GM20431 (cell line): ENCODE measurements around the gene PCNT.

Source experiments
- in situ Hi-C: fragments of 300-500 bp; cut with MseI, MboI; formaldehyde crosslinking; loops from one replicate; pipeline ENCODE4 v1.15.0; 2020; ENCODE audit warnings: low sequenced_read_pairs; ENCODE audit not compliant: unreplicated experiment

PCNT gene

GRCh38 chr21:46327711-46328110, 3.8 kb downstream of the PCNT start:
- in situ Hi-C loops: no loop called here

- in situ Hi-C loops: no loop called here
These were observed 4.2 kb downstream of the PCNT start for GRCh38 chr21:46328151-46328550.

GRCh38 chr21:46329796-46330195, 5.8 kb downstream of the PCNT start:
- in situ Hi-C loops: no loop called here

GRCh38 chr21:46334351-46335140, 10.6 kb downstream of the PCNT start:
- in situ Hi-C loops: no loop called here

GRCh38 chr21:46336603-46337002, 12.6 kb downstream of the PCNT start:
- in situ Hi-C loops: no loop called here

- in situ Hi-C loops: no loop called here
These were observed 17.0 kb downstream of the PCNT start for GRCh38 chr21:46340998-46341397.

- in situ Hi-C loops: no loop called here
These were observed 20.4 kb downstream of the PCNT start for GRCh38 chr21:46344219-46344915.

GRCh38 chr21:46345861-46346260, 21.9 kb downstream of the PCNT start:
- in situ Hi-C loops: no loop called here

- in situ Hi-C loops: no loop called here
These were observed 22.6 kb downstream of the PCNT start for GRCh38 chr21:46346296-46347202.

- in situ Hi-C loops: no loop called here
These were observed 23.2 kb downstream of the PCNT start for GRCh38 chr21:46347203-46347550.

- in situ Hi-C loops: no loop called here
These were observed 23.9 kb downstream of the PCNT start for GRCh38 chr21:46347791-46348381.

- in situ Hi-C loops: no loop called here
These were observed 25.3 kb downstream of the PCNT start for GRCh38 chr21:46349134-46349760.

GRCh38 chr21:46350571-46350970, 26.6 kb downstream of the PCNT start:
- in situ Hi-C loops: no loop called here

- in situ Hi-C loops: no loop called here
These were observed 27.0 kb downstream of the PCNT start for GRCh38 chr21:46350981-46351380.

GRCh38 chr21:46351476-46352163, 27.7 kb downstream of the PCNT start:
- in situ Hi-C loops: no loop called here

- in situ Hi-C loops: no loop called here
These were observed 28.2 kb downstream of the PCNT start for GRCh38 chr21:46352164-46352515.

- in situ Hi-C loops: no loop called here
These were observed 29.0 kb downstream of the PCNT start for GRCh38 chr21:46352913-46353312.

- in situ Hi-C loops: no loop called here
These were observed 30.1 kb downstream of the PCNT start for GRCh38 chr21:46354046-46354445.

GRCh38 chr21:46354518-46354917, 30.6 kb downstream of the PCNT start:
- in situ Hi-C loops: no loop called here
